Right lobe of liver (tissue), 6 donors: ENCODE data around the gene COL5A3. TPM values are rescaled to one million over a fixed set of nuclear protein-coding genes. Genes with fewer than 3 reads are reported as not detected.
A peak's percentile ranks its signal among the peaks of the same experiment; 100 is the strongest.

ENCODE experiments used
- ATAC-seq, 4 donors: fragments of 200-7000 bp; cut with Tn5 transposase; one replicate each; pipeline ENCODE4 v1.9.1; 2020; ENCODE audit warnings: mild to moderate bottlenecking in 4 of 4, moderate library complexity in 4 of 4
- DNase-seq, 3 donors: peaks; one replicate each; pipeline ENCODE4 v3.0.0-alpha.2; 2020
- H3K27ac ChIP-seq, 3 donors: fragments of 200-600 bp; one replicate each; pipeline ENCODE4 v1.8.0; 2022
- H3K27me3 ChIP-seq, 2 donors: fragments of 200-600 bp; one replicate each; pipeline ENCODE4 v1.8.0; 2022
- H3K36me3 ChIP-seq, 4 donors: fragments of 200-600 bp; sonication (generic) in 1 of 4; one replicate each; pipeline versions ENCODE4 v1.5.1 to v1.8.0; 2017 to 2022; ENCODE audit warnings: control low read depth in 1 of 4
- H3K4me1 ChIP-seq, 4 donors: fragments of 200-600 bp; sonication (generic) in 1 of 4; one replicate each; pipeline versions ENCODE4 v1.5.1 to v1.8.0; 2017 to 2022; ENCODE audit warnings: control low read depth in 1 of 4
- H3K4me3 ChIP-seq, 3 donors: fragments of 200-600 bp; one replicate each; pipeline ENCODE4 v1.8.0; 2022
- H3K9me3 ChIP-seq, 4 donors: fragments of 200-600 bp; sonication (generic) in 1 of 4; one replicate each; pipeline versions ENCODE4 v1.5.1 to v1.8.0; 2017 to 2022; ENCODE audit warnings: control low read depth in 1 of 4
- POLR2A ChIP-seq: fragments of 450-650 bp; IDR thresholded peaks from one replicate; pipeline ENCODE4 v1.6.1; 2017; ENCODE audit warnings: antibody characterized with exemption, mild to moderate bottlenecking
- WGBS: methylation state at CpG from one replicate; pipeline ENCODE4 v1.1.6; 2018; ENCODE audit warnings: low coverage, low lambda C conversion rate; ENCODE audit not compliant: insufficient coverage; ENCODE audit errors: missing lambda C conversion rate; 5-methylcytosine and 5-hydroxymethylcytosine counted together
- intact Hi-C, 2 donors: fragments of 100-400 bp; cut with DNase I; formaldehyde crosslinking; loops; one replicate each; pipeline versions ENCODE4 v1.11.2 to v1.14.1; 2022
- total RNA-seq, 6 experiments: library from RNA; depleted of rRNA in 2 of 6; stranded (reverse); fragments of >200 nt in 2 of 6; fragmentation: NEBNext Ultra II Directional in 3 of 6; extraction: Animal tissue kit (Norgen Biotek cat#: 25700) in 3 of 6; gene quantifications; one replicate each; pipeline versions ENCODE4 v1.1.0 to v1.2.4, GENCODE V29; 2016 to 2023
- TF ChIP-seq, protein P1 (sequence below), 4 donors: fragments of 200-600 bp in 3 of 4; fragments of 450-650 bp in 1 of 4; IDR thresholded peaks; one replicate each; pipeline versions ENCODE4 v1.5.1 to v1.8.0; 2016 to 2022; ENCODE audit warnings: antibody characterized with exemption in 4 of 4, mild to moderate bottlenecking in 2 of 4
- donor health status: DM: no; HTN: yes; CAD: no.
- donor health status: DM: no; HTN: no; CAD: no.
- donor health status: DM: no; HTN: no; CAD: no.
- donor health status: DM: no; HTN: yes; CAD: no.
- donor health status: DM: no; HTN: yes; CAD: no.

COL5A3 gene
- total RNA-seq, 6 experiments from 2014 or later = 3.3 to 20.2 (median 9.4) TPM

- peak overlapping the region in 1 of 3 donors; percentile 26 for H3K27ac ChIP-seq
- 29% methylated on average over 11 of the region's 18 CpGs for WGBS
- no peaks in the 10 kb centered on the region for H3K4me1 ChIP-seq
- H3K4me3 ChIP-seq = no peak overlapping the region
- no peaks in the 10 kb centered on the region for H3K9me3 ChIP-seq
- intact Hi-C loops = no loop called here
- TF ChIP-seq POLR2A = no peak
- TF ChIP-seq, protein P1, sequence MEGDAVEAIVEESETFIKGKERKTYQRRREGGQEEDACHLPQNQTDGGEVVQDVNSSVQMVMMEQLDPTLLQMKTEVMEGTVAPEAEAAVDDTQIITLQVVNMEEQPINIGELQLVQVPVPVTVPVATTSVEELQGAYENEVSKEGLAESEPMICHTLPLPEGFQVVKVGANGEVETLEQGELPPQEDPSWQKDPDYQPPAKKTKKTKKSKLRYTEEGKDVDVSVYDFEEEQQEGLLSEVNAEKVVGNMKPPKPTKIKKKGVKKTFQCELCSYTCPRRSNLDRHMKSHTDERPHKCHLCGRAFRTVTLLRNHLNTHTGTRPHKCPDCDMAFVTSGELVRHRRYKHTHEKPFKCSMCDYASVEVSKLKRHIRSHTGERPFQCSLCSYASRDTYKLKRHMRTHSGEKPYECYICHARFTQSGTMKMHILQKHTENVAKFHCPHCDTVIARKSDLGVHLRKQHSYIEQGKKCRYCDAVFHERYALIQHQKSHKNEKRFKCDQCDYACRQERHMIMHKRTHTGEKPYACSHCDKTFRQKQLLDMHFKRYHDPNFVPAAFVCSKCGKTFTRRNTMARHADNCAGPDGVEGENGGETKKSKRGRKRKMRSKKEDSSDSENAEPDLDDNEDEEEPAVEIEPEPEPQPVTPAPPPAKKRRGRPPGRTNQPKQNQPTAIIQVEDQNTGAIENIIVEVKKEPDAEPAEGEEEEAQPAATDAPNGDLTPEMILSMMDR (IDR thresholded peaks at IDR 0.05) = no peak
- no peaks in the 10 kb centered on the region for H3K27me3 ChIP-seq
- no peaks in the 10 kb centered on the region for H3K36me3 ChIP-seq
- ATAC-seq = peak; percentile 38 to 71 (median 62)
- DNase-seq = peak; percentile 36 to 62 (median 59)
Observed at GRCh38 chr19:9945319-9945966, 64.9 kb downstream of the COL5A3 start.

GRCh38 chr19:9943744-9944143 lies 66.6 kb downstream of the COL5A3 start:
- no peaks in the 10 kb centered on the region for H3K4me1 ChIP-seq
- H3K27me3 ChIP-seq = no peaks in the 10 kb centered on the region
- H3K4me3 ChIP-seq = no peak overlapping the region
- H3K9me3 ChIP-seq = no peaks in the 10 kb centered on the region
- H3K27ac ChIP-seq = no peak overlapping the region
- ATAC-seq (no peak), DNase-seq (no peak)
- H3K36me3 ChIP-seq = no peaks in the 10 kb centered on the region
- WGBS = 48% methylated on average over 3 of the region's 6 CpGs
- intact Hi-C loops = no loop called here
- TF ChIP-seq POLR2A = no peak
- TF ChIP-seq, protein P1 (IDR thresholded peaks at IDR 0.05) = no peak

DNA sequence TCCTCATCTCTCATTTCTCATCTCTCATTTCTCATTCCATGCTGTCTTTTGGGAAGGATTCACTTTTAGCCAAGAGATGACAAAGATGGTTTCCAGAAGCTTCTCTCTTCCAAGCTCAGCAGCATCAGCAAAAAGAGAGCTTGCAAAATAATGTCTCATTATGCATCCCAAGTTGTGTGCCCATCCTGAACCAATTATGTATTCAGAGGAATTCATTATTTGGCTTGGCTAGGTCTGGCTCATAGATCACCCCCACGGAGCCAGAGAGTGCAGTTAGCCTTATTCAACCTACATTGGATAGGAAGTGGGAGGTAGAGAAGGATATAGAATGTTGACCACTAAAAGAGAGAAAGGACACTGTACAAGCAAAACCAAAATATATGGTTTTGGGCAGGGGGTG lies 68.6 kb downstream of the COL5A3 start:
- Histone ChIP-seq H3K4me3 (no peak overlapping the region), H3K27me3 (no peaks in the 10 kb centered on the region), H3K4me1 (peaks cover 0 to 4% (median 0%) of the 10 kb centered on the region in 4 donors), H3K27ac (no peak overlapping the region), H3K36me3 (no peaks in the 10 kb centered on the region), H3K9me3 (no peaks in the 10 kb centered on the region)
- WGBS = 50% methylated on average over 1 of the region's 1 CpG
- ATAC-seq (no peak), DNase-seq (no peak)
- intact Hi-C loops = no loop called here
- TF ChIP-seq, protein P1 (IDR thresholded peaks at IDR 0.05) = no peak
- TF ChIP-seq POLR2A = no peak

GRCh38 chr19:9941231-9941630 lies 69.1 kb downstream of the COL5A3 start:
- Histone ChIP-seq H3K4me3 (no peak overlapping the region), H3K27ac (no peak overlapping the region), H3K4me1 (peaks cover 0 to 6% (median 0%) of the 10 kb centered on the region in 4 donors), H3K36me3 (no peaks in the 10 kb centered on the region), H3K9me3 (no peaks in the 10 kb centered on the region), H3K27me3 (no peaks in the 10 kb centered on the region)
- TF ChIP-seq POLR2A = no peak
- TF ChIP-seq, protein P1 (IDR thresholded peaks at IDR 0.05) = no peak
- DNase-seq (no peak), ATAC-seq (no peak)
- intact Hi-C loops = no loop called here
- WGBS = no CpG with 5 or more reads among the region's 1 CpG
